Measurements from ENCODE around the gene A3GALT2.

A3GALT2 gene

GRCh38 chr1:33332357-33332789, 11.5 kb upstream of the A3GALT2 start:
- DNase-seq (ENCODE audit: low read depth in 3 of 3) = no peak

GRCh38 chr1:33331444-33332356, 10.8 kb upstream of the A3GALT2 start:
- no peak for DNase-seq (ENCODE audit: low read depth in 3 of 3)

- DNase-seq (ENCODE audit: low read depth in 3 of 3) = no peak
Observed at GRCh38 chr1:33330906-33331305, 10.0 kb upstream of the A3GALT2 start.

- no peak for DNase-seq (ENCODE audit: low read depth in 3 of 3)
Observed at GRCh38 chr1:33330361-33330890, 9.5 kb upstream of the A3GALT2 start.

GRCh38 chr1:33329600-33330305, 8.9 kb upstream of the A3GALT2 start:
- no peak for DNase-seq (ENCODE audit: low read depth in 3 of 3)

GRCh38 chr1:33328817-33329216, 7.9 kb upstream of the A3GALT2 start:
- DNase-seq (ENCODE audit: low read depth in 3 of 3) = no peak

- no peak for DNase-seq (ENCODE audit: low read depth in 3 of 3)
Observed at GRCh38 chr1:33327587-33328325, 6.9 kb upstream of the A3GALT2 start.

- DNase-seq (ENCODE audit: low read depth in 3 of 3) = no peak
Observed at GRCh38 chr1:33326785-33327184, 5.9 kb upstream of the A3GALT2 start.

- DNase-seq (ENCODE audit: low read depth in 3 of 3) = no peak
Observed at GRCh38 chr1:33324677-33325575, 4.0 kb upstream of the A3GALT2 start.

- DNase-seq (ENCODE audit: low read depth in 3 of 3) = no peak
Observed at GRCh38 chr1:33323663-33324477, 3.0 kb upstream of the A3GALT2 start.

GRCh38 chr1:33322870-33323585, 2.1 kb upstream of the A3GALT2 start:
- no peak for DNase-seq (ENCODE audit: low read depth in 3 of 3)

- no peak for DNase-seq (ENCODE audit: low read depth in 3 of 3)
Observed at GRCh38 chr1:33322109-33322508, 1.2 kb upstream of the A3GALT2 start.

GRCh38 chr1:33321178-33321577, 280 bp upstream of the A3GALT2 start:
- DNase-seq (ENCODE audit: low read depth in 3 of 3) = no peak

GRCh38 chr1:33319949-33320618, 814 bp downstream of the A3GALT2 start:
- no peak for DNase-seq (ENCODE audit: low read depth in 3 of 3)

- DNase-seq (ENCODE audit: low read depth in 3 of 3) = no peak
Observed at GRCh38 chr1:33319186-33319948, 1.5 kb downstream of the A3GALT2 start.

GRCh38 chr1:33317946-33318345, 3.0 kb downstream of the A3GALT2 start:
- DNase-seq (ENCODE audit: low read depth in 3 of 3) = no peak

GRCh38 chr1:33317354-33317753, 3.5 kb downstream of the A3GALT2 start:
- no peak for DNase-seq (ENCODE audit: low read depth in 3 of 3)

- no peak for DNase-seq (ENCODE audit: low read depth in 3 of 3)
Observed at GRCh38 chr1:33316601-33317000, 4.3 kb downstream of the A3GALT2 start.
